ENCODE measurements around the gene MEGF11. TPM values are rescaled to one million over a fixed set of nuclear protein-coding genes. Genes with fewer than 3 reads are reported as not detected.

Gene MEGF11
- total RNA-seq, 4 donors from 2014 or later = 2.4 to 8.5 (median 4.3) TPM

DNA sequence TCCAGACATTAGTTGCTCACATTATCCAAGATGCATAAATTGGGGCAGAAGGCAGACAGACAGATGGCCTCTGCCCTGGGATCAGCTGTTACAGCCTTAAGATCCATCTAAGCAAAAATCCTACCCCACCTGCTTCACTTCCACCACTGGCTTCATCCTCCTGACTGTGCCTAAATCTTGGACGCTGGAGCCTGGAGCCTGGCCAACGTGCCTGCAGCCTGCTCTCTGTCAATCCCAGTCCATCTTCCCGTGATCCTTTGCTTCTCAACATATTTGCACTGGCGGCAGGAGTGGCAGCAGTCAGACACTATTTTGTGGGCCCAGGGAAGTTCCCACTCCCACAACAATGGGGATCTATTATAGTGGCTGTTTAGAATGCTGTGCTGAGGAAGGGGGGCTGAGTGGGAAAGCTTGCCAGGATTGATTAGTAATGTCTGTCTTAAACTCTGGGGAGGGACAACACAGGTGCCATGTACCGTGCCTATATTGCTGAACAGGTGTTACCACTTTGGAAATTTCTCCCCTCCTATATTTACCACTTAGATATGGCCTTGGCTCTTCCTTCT lies 121.2 kb downstream of the MEGF11 start:
- Histone ChIP-seq H3K4me1 (no peaks in the 10 kb centered on the region), H3K4me3 (no peak overlapping the region), H3K27ac (no peak overlapping the region), H3K27me3 (peaks cover 3% of the 10 kb centered on the region), H3K36me3 (no peaks in the 10 kb centered on the region), H3K9me3 (no peaks in the 10 kb centered on the region)
- WGBS = 40% methylated on average over 5 of the region's 5 CpGs
- TF ChIP-seq, protein P1, sequence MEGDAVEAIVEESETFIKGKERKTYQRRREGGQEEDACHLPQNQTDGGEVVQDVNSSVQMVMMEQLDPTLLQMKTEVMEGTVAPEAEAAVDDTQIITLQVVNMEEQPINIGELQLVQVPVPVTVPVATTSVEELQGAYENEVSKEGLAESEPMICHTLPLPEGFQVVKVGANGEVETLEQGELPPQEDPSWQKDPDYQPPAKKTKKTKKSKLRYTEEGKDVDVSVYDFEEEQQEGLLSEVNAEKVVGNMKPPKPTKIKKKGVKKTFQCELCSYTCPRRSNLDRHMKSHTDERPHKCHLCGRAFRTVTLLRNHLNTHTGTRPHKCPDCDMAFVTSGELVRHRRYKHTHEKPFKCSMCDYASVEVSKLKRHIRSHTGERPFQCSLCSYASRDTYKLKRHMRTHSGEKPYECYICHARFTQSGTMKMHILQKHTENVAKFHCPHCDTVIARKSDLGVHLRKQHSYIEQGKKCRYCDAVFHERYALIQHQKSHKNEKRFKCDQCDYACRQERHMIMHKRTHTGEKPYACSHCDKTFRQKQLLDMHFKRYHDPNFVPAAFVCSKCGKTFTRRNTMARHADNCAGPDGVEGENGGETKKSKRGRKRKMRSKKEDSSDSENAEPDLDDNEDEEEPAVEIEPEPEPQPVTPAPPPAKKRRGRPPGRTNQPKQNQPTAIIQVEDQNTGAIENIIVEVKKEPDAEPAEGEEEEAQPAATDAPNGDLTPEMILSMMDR (IDR thresholded peaks at IDR 0.05) = no peak
- DNase-seq (ENCODE audit: low spot score in 2 of 2) = no peak

DNA sequence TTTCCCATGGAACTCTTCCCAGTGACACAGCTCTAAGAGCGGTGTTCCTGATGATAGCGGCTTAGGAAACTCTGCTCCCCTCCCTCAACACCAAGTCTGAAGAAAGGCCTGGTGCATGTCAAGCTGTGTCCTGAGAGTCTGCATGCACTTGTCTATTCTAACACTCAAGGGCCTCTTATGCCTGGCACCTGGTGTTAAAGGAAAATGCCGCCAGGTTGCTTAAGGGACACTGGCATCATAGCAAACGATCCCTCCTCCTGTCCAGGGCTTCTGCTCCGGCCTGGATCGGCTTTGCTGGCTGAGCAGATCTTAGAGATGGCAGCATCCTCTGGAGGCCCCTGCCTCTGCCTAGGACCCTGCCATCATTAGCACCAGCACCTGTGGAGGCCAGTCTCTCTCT lies 121.7 kb downstream of the MEGF11 start:
- 87% methylated on average over 3 of the region's 6 CpGs for WGBS
- no peak for DNase-seq (ENCODE audit: low spot score in 2 of 2)
- Histone ChIP-seq H3K27ac (no peak overlapping the region), H3K4me3 (no peak overlapping the region), H3K4me1 (no peaks in the 10 kb centered on the region), H3K36me3 (no peaks in the 10 kb centered on the region), H3K27me3 (peaks cover 3% of the 10 kb centered on the region), H3K9me3 (no peaks in the 10 kb centered on the region)
- TF ChIP-seq, protein P1 (IDR thresholded peaks at IDR 0.05) = no peak
- no peak for TF ChIP-seq EP300 (IDR thresholded peaks at IDR 0.05)
- no peak for TF ChIP-seq POLR2A (IDR thresholded peaks at IDR 0.05)
- no peak for TF ChIP-seq POLR2AphosphoS5 (IDR thresholded peaks at IDR 0.05)

DNA sequence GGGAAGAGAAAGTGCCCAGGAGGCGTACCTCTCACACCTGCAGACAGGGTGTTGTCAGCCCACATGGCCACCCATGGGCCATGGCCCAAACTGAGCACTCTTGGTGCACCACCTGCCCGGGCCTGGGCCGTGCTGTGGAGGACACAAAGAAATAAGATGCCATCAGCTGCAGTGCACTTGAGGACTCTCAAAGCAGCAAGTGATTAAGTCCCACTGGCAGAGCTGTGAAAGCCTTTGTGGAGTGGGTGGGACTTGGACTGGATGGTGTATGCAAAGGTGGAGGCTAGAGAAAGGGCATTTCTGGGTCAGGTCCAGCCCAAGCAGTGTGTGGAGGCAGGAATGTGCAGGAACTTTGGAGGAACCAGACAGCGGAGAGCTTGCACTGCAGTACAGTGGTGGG lies 122.3 kb downstream of the MEGF11 start:
- Histone ChIP-seq H3K4me1 (no peaks in the 10 kb centered on the region), H3K36me3 (no peaks in the 10 kb centered on the region), H3K27me3 (peaks cover 4% of the 10 kb centered on the region), H3K27ac (no peak overlapping the region), H3K4me3 (no peak overlapping the region), H3K9me3 (no peaks in the 10 kb centered on the region)
- whole genome bisulfite sequencing = 93% methylated on average over 4 of the region's 4 CpGs
- no peak for DNase-seq (ENCODE audit: low spot score in 2 of 2)
- TF ChIP-seq POLR2A (IDR thresholded peaks at IDR 0.05) (no peak), EP300 (IDR thresholded peaks at IDR 0.05) (no peak), POLR2AphosphoS5 (IDR thresholded peaks at IDR 0.05) (no peak)
- TF ChIP-seq, protein P1 (IDR thresholded peaks at IDR 0.05) = no peak

DNA sequence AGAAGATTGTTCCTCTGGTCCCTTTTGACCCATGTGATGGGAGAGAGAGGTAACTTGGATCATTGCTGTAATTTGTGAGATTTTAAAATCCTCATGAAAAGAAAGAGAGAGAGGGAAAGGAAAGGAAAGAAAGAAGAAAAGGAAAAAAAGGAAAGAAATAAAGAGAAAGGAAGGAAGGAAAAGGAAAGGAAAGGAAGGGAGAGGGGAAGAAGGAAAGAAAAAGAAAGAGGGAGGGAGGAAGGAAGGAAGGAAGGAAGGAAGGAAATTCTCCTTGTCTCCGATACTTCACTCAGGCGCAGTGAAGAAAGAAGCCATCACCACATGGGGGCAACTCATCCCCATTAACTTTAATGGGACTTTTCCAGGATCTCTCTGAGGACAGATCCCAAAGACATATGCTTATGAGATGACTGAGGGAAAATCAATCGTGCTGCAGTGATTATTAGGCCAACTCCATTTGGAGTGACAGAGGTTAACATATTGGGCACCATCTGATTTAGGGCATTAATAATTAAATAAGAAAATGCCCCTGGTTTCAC lies 123.0 kb downstream of the MEGF11 start:
- WGBS = 67% methylated on average over 3 of the region's 3 CpGs
- no peak for DNase-seq (ENCODE audit: low spot score in 2 of 2)
- Histone ChIP-seq H3K27ac (no peak overlapping the region), H3K4me3 (no peak overlapping the region), H3K27me3 (peaks cover 10% of the 10 kb centered on the region), H3K9me3 (no peaks in the 10 kb centered on the region), H3K4me1 (no peaks in the 10 kb centered on the region), H3K36me3 (no peaks in the 10 kb centered on the region)
- TF ChIP-seq EP300 (IDR thresholded peaks at IDR 0.05) (no peak), POLR2AphosphoS5 (IDR thresholded peaks at IDR 0.05) (no peak), POLR2A (IDR thresholded peaks at IDR 0.05) (no peak)
- TF ChIP-seq, protein P1 (IDR thresholded peaks at IDR 0.05) = no peak

DNA sequence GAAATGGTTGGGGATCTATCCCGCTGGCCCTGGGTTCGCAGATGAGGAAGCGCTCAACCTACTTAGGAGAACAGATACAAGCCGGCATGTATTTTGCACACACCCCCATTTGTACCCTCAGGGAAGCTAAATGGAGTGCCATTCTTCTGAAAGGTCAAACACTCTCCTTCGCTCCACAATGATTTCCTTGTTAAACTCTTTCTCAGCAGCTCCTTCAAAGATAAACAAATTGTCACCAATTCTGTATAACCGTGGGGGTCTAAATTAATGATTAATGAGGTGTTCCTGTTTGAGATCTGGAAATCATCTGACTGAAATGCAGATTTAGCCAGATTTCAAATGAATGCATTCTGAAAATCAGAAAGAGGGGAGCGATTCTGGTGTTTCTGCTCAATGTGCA lies 124.0 kb downstream of the MEGF11 start:
- DNase-seq (ENCODE audit: low spot score in 2 of 2) = no peak
- Histone ChIP-seq H3K36me3 (no peaks in the 10 kb centered on the region), H3K4me1 (no peaks in the 10 kb centered on the region), H3K27ac (no peak overlapping the region), H3K27me3 (peaks cover 12% of the 10 kb centered on the region), H3K4me3 (no peak overlapping the region), H3K9me3 (no peaks in the 10 kb centered on the region)
- TF ChIP-seq POLR2AphosphoS5 (IDR thresholded peaks at IDR 0.05) (no peak), EP300 (IDR thresholded peaks at IDR 0.05) (no peak), POLR2A (IDR thresholded peaks at IDR 0.05) (no peak)
- TF ChIP-seq, protein P1 (IDR thresholded peaks at IDR 0.05) = no peak
- WGBS = 68% methylated on average over 7 of the region's 7 CpGs
